Skeletal muscle tissue (tissue), 4 donors: ENCODE results near the gene FBXO36. TPM values are rescaled to one million over a fixed set of nuclear protein-coding genes. Genes with fewer than 3 reads are reported as not detected.
"Not testable (repeated sequence)": the region's sequence is repeated elsewhere in the genome, so short reads cannot be mapped to it uniquely, and the experiment has no call there.

ENCODE experiments used
- H3K27ac ChIP-seq: one replicate; pipeline ENCODE4 v1.7.0; 2013; ENCODE audit warnings: mild to moderate bottlenecking, low read depth, low read length, inconsistent platforms
- H3K27me3 ChIP-seq, 3 donors: one replicate each; pipeline ENCODE4 v1.7.0; 2013; ENCODE audit warnings: low read length in 3 of 3; ENCODE audit not compliant: control insufficient read depth in 3 of 3, insufficient read depth in 3 of 3
- H3K36me3 ChIP-seq, 3 donors: one replicate each; pipeline ENCODE4 v1.7.0; 2013; ENCODE audit warnings: low read length in 3 of 3; ENCODE audit not compliant: control insufficient read depth in 3 of 3, insufficient read depth in 3 of 3
- H3K4me1 ChIP-seq, 3 donors: one replicate each; pipeline ENCODE4 v1.7.0; 2013; ENCODE audit warnings: low read length in 3 of 3, mild to moderate bottlenecking in 3 of 3; ENCODE audit not compliant: control insufficient read depth in 3 of 3, insufficient read depth in 3 of 3
- H3K4me3 ChIP-seq, 3 donors: one replicate each; pipeline ENCODE4 v1.7.0; 2013; ENCODE audit warnings: low read length in 3 of 3
- H3K9ac ChIP-seq, 3 donors: one replicate each; pipeline ENCODE4 v1.7.0; 2013; ENCODE audit warnings: low read length in 3 of 3, mild to moderate bottlenecking in 3 of 3, moderate library complexity in 2 of 3, low read depth in 1 of 3
- H3K9me3 ChIP-seq, 3 donors: one replicate each; pipeline ENCODE4 v1.7.0; 2013; ENCODE audit warnings: low read length in 3 of 3; ENCODE audit not compliant: control insufficient read depth in 3 of 3
- total RNA-seq: library from RNA; depleted of rRNA; stranded (reverse); fragments of >200 nt; gene quantifications from one replicate; pipeline ENCODE4 v1.2.3, GENCODE V29; 2014
- donor health status: Osteomylitis.

Gene FBXO36
- total RNA-seq, 1 donor from 2014 or later = 2.1 TPM

DNA sequence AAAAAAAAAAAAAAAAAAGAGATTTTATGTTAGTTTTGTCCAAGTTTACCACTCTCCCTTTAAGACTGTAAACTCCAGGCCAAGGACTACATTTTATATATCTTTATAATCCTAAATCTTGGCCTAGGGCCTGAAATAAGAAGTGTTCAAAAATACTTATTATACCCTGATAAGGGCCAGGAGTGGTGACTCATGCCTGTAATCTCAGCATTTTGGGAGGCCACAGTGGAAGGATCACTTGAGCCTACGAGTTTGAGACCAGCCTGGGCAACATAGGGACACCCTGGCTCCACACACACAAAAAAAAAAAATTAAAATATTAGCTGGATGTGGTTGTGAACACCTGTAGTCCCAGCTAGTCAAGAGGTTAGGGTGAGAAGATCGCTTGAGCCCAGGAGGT, 13.2 kb upstream of the FBXO36 start:
- H3K27me3 ChIP-seq = no peaks in the 10 kb centered on the region
- H3K9ac ChIP-seq = no peak overlapping the region
- H3K4me1 ChIP-seq = peaks cover 22 to 34% (median 27%) of the 10 kb centered on the region in 3 donors
- H3K4me3 ChIP-seq = no peak overlapping the region
- peak overlapping the region; percentile 25 for H3K27ac ChIP-seq
- H3K9me3 ChIP-seq = no peaks in the 10 kb centered on the region
- peaks cover 0 to 4% (median 0%) of the 10 kb centered on the region in 3 donors for H3K36me3 ChIP-seq

DNA sequence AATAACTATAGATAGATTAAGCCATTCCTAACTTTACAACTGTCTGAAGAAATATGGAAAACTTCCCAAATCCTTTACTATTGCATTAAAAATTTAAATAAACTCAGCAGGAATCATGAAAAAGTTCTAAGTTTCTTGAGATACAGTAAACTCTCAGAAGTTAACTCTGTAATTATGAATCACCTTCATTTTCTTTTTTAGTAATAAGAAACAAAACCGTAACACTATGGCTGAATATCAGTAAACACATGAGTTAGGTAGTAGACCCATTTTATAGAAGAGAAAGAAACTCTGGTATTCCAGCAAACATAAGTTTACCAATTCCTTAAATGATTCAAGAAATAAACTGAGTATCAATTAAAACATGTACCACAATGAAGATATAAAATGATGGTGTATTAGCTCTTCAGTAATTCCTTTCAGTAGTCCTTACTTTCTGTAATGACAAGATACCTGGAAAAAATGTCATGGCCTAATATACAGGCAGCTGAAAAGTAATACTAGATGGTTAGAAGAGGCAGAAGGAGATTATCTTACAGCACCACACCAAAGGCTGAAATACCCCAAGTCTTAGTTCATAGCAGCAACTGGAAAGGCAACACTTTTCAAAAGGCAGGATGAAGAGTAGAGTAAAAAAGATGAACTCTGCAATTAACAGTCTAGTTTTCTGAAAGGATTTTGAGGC, 12.0 kb upstream of the FBXO36 start:
- Histone ChIP-seq H3K27me3 (no peaks in the 10 kb centered on the region), H3K4me3 (no peak overlapping the region), H3K4me1 (peaks cover 28 to 43% (median 35%) of the 10 kb centered on the region in 3 donors), H3K27ac (peak overlapping the region; percentile 11), H3K36me3 (peaks cover 0 to 4% (median 0%) of the 10 kb centered on the region in 3 donors), H3K9me3 (no peaks in the 10 kb centered on the region), H3K9ac (peak overlapping the region in 1 of 3 donors; percentile 24)

GRCh38 chr2:229910832-229911412, 11.4 kb upstream of the FBXO36 start:
- H3K9ac ChIP-seq = no peak overlapping the region
- H3K9me3 ChIP-seq = no peaks in the 10 kb centered on the region
- H3K4me3 ChIP-seq = no peak overlapping the region
- H3K27me3 ChIP-seq = no peaks in the 10 kb centered on the region
- H3K27ac ChIP-seq = peak overlapping the region; percentile 11
- peaks cover 27 to 43% (median 35%) of the 10 kb centered on the region in 3 donors for H3K4me1 ChIP-seq
- H3K36me3 ChIP-seq = peaks cover 0 to 4% (median 0%) of the 10 kb centered on the region in 3 donors

GRCh38 chr2:229914171-229914570, 8.1 kb upstream of the FBXO36 start:
- no peak overlapping the region for H3K27ac ChIP-seq
- no peaks in the 10 kb centered on the region for H3K9me3 ChIP-seq
- H3K27me3 ChIP-seq = no peaks in the 10 kb centered on the region
- peaks cover 0 to 7% (median 0%) of the 10 kb centered on the region in 3 donors for H3K36me3 ChIP-seq
- H3K4me1 ChIP-seq = peaks cover 31 to 44% (median 35%) of the 10 kb centered on the region in 3 donors
- H3K9ac ChIP-seq = no peak overlapping the region
- H3K4me3 ChIP-seq = no peak overlapping the region

DNA sequence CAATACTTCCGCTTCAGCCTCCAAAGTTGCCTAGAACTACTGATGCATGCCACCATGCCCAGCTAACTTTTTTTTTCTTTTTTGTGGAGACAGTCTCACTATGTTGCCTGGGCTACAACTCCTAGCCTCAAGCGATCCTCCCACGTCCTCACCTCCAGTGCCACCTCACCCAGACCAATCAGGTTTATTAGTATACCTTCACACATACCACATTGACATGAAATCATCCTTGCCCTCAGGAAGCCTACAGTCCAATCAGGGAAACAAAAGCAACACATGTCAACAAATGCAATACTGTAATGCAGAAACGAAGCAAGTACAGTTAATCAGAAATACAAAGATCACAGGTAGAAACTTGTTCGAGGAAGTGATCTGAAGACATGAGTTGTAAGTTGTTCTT, 4.5 kb upstream of the FBXO36 start:
- no peak overlapping the region for H3K4me3 ChIP-seq
- H3K27me3 ChIP-seq = no peaks in the 10 kb centered on the region
- H3K9ac ChIP-seq = no peak overlapping the region
- H3K36me3 ChIP-seq = peaks cover 0 to 7% (median 0%) of the 10 kb centered on the region in 3 donors
- no peak overlapping the region for H3K27ac ChIP-seq
- no peaks in the 10 kb centered on the region for H3K9me3 ChIP-seq
- H3K4me1 ChIP-seq = peaks cover 22 to 35% (median 29%) of the 10 kb centered on the region in 3 donors

GRCh38 chr2:229920011-229920641, 2.2 kb upstream of the FBXO36 start:
- Histone ChIP-seq H3K36me3 (peaks cover 0 to 7% (median 0%) of the 10 kb centered on the region in 3 donors), H3K4me1 (peaks cover 18 to 23% (median 18%) of the 10 kb centered on the region in 3 donors), H3K9me3 (no peaks in the 10 kb centered on the region), H3K27ac (peak overlapping the region; percentile 98), H3K27me3 (no peaks in the 10 kb centered on the region), H3K4me3 (peak overlapping the region; percentile 93 to 94 (median 94)), H3K9ac (peak overlapping the region; percentile 91 to 96 (median 95))

DNA sequence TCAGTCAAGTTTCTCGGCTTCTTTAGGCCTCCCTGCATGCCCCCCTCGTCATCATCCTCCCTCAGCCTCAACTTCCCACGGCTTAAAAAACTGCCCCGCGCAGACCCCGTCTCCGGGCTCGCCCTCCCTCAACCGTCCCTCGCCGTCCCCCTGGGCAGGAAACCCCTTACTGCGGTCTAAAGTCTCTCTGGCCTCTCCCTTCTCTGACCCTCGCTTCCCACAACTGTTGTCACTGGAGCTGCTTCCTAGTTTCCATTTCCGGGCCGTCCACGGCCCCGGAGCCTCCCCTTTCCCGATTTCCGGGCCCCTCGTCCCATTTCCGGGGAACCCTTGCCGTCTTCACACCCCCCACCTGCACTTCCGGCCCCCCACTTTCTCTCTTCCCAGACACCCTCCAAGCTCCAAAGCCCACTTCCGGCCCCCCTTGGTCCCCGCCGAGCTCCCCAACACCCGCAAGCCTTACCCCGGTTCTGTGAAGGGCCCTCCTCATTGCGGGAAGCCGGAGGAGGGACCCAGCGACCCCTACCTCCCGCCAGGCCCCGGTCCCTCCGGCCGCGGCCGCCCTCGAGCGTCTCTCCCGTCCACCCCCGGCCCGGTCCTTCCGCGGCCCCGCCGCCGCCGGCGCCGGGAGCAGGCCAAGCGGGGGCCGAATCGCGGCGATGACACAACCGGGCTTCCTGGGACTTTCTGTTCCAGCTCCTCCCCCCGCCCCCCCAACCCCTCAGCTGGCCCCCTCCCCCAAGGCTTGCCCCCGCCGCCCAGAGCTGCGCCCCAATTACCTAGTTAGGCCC, 1.0 kb upstream of the FBXO36 start:
- Histone ChIP-seq H3K27ac (peak overlapping the region; percentile 98), H3K9me3 (no peaks in the 10 kb centered on the region), H3K4me3 (peak overlapping the region; percentile 93 to 94 (median 94))

GRCh38 chr2:229921892-229922448, 333 bp upstream of the FBXO36 start, which contains the start of gene TRIP12:
TRIP12 (minus strand) TSS chr2:229922009; CDS start chr2:229880079, 41,930 bp downstream.
- Histone ChIP-seq H3K9ac (peak within 1 kb of the TSS; percentile 93 to 96 (median 95)), H3K4me1 (peaks cover 14 to 20% (median 18%) of the 10 kb centered on the region in 3 donors), H3K9me3 (no peaks in the 10 kb centered on the region), H3K4me3 (peak within 1 kb of the TSS; percentile 93 to 94 (median 94)), H3K27me3 (no peaks in the 10 kb centered on the region), H3K27ac (peak within 1 kb of the TSS; percentile 98), H3K36me3 (peaks cover 0 to 7% (median 0%) of the 10 kb centered on the region in 3 donors)

More for the DNA sequence above, 1.0 kb upstream of the FBXO36 start:
- H3K4me1 ChIP-seq = peaks cover 15 to 20% (median 18%) of the 10 kb centered on the region in 3 donors
- no peaks in the 10 kb centered on the region for H3K27me3 ChIP-seq
- H3K36me3 ChIP-seq = peaks cover 0 to 7% (median 0%) of the 10 kb centered on the region in 3 donors
- H3K9ac ChIP-seq = peak overlapping the region; percentile 91 to 96 (median 95)

DNA sequence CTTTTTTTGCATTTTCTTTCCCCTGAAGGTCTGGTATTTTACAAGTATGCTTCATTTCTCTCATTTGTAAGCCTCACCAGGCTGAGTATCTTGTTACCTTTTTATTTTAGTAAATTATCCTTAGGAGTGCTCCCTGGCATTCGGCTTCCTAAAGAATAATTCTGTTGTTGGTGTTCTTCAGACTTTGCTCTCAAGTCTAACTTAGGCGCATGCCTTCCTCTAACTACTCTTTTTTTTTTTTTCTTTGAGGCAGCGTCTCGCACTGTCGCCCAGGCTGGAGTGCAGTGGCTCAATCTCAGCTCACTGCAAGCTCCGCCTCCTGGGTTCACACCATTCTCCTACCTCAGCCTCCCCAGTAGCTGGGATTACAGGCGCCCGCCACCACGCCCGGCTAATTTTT, 2.2 kb downstream of the FBXO36 start:
- not testable (repeated sequence) for H3K9ac ChIP-seq, H3K27ac ChIP-seq, H3K4me3 ChIP-seq, H3K36me3 ChIP-seq, H3K9me3 ChIP-seq, H3K27me3 ChIP-seq
- peaks cover 13 to 19% (median 18%) of the 10 kb centered on the region in 3 donors for H3K4me1 ChIP-seq
